HepG2 (cell line): Measurements from ENCODE around the gene EIF6. TPM values are rescaled to one million over a fixed set of nuclear protein-coding genes. Genes with fewer than 3 reads are reported as not detected.
A peak's percentile ranks its signal among the peaks of the same experiment; 100 is the strongest.

Experiments
- MAZ ChIP-seq, 2 experiments: sonication (generic) in 1 of 2; formaldehyde crosslinking in 1 of 2; IDR thresholded peaks; 2 replicates each; pipeline versions ENCODE4 v1.5.0 to v1.6.1; 2012 to 2020; ENCODE audit warnings: low read depth in 2 of 2, mild to moderate bottlenecking in 2 of 2, borderline replicate concordance in 1 of 2, improper control_type of control experiment in 1 of 2, low read length in 1 of 2, missing genetic modification reagents in 1 of 2, moderate library complexity in 1 of 2
- POLR2A ChIP-seq, 2 experiments: IDR thresholded peaks; 2 replicates each; pipeline ENCODE4 v1.6.1; 2011; ENCODE audit warnings: low read depth in 2 of 2, low read length in 2 of 2, mild to moderate bottlenecking in 1 of 2, moderate library complexity in 1 of 2; ENCODE audit not compliant: insufficient read depth in 1 of 2
- SNAPC2 ChIP-seq: sonication (generic); formaldehyde crosslinking; IDR thresholded peaks from 2 replicates; pipeline ENCODE4 v1.8.1; 2022; ENCODE audit warnings: mild to moderate bottlenecking, missing genetic modification reagents
- YEATS4 ChIP-seq: sonication (generic); formaldehyde crosslinking; IDR thresholded peaks from 2 replicates; pipeline ENCODE4 v1.4.0; 2020; ENCODE audit warnings: missing genetic modification reagents, borderline replicate concordance
- ZMYM3 ChIP-seq: sonication (generic); formaldehyde crosslinking; IDR thresholded peaks from 2 replicates; pipeline ENCODE4 v1.5.1; 2020; ENCODE audit warnings: mild to moderate bottlenecking, missing genetic modification reagents
- ZNF264 ChIP-seq: sonication (generic); formaldehyde crosslinking; IDR thresholded peaks from 2 replicates; pipeline ENCODE4 v1.4.0; 2020; ENCODE audit warnings: missing genetic modification reagents
- ZNF598 ChIP-seq: sonication (generic); formaldehyde crosslinking; IDR thresholded peaks from 2 replicates; pipeline ENCODE4 v1.5.1; 2020; ENCODE audit warnings: mild to moderate bottlenecking, missing genetic modification reagents, borderline replicate concordance
- ZNF614 ChIP-seq: IDR thresholded peaks from 2 replicates; pipeline ENCODE4 v1.6.1; 2018; ENCODE audit warnings: missing biosample characterization, missing genetic modification reagents, inconsistent platforms, borderline replicate concordance
- polyA plus RNA-seq, 8 experiments: library from polyadenylated mRNA; depleted of rRNA in 3 of 8; stranded (reverse) in 7 of 8; unstranded in 1 of 8; fragments of >200 nt; fragmentation: Illumina TruSeq in 4 of 8; extraction: Trizol in 4 of 8; gene quantifications; 2 replicates each; pipeline versions ENCODE4 v1.2.1 to v1.2.3, GENCODE V29; 2011 to 2016; ENCODE audit warnings: low read depth in 4 of 8, missing spikeins in 1 of 8, mixed read lengths in 1 of 8; ENCODE audit not compliant: insufficient read depth in 1 of 8
- total RNA-seq, 5 experiments: library from RNA; depleted of rRNA; stranded (reverse); fragments of >200 nt; fragmentation: Illumina TruSeq; extraction: Trizol; gene quantifications; 2 replicates each; pipeline ENCODE4 v1.2.3, GENCODE V29; 2016; ENCODE audit warnings: low read depth in 1 of 5
- TF ChIP-seq, protein P1 (sequence below): IDR thresholded peaks from 2 replicates; pipeline ENCODE4 v1.6.1; 2016; ENCODE audit warnings: low read depth, control low read depth
- TF ChIP-seq, protein P2 (sequence below): sonication (generic); formaldehyde crosslinking; IDR thresholded peaks from 2 replicates; pipeline ENCODE4 v1.5.0; 2020; ENCODE audit warnings: mild to moderate bottlenecking, missing genetic modification reagents
- TF ChIP-seq, protein P3 (sequence below): sonication (generic); formaldehyde crosslinking; conservative IDR thresholded peaks from 2 replicates; pipeline ENCODE4 v1.4.0; 2020; ENCODE audit warnings: mild to moderate bottlenecking, missing genetic modification reagents, moderate library complexity
- TF ChIP-seq, protein P4 (sequence below): sonication (generic); formaldehyde crosslinking; IDR thresholded peaks from 2 replicates; pipeline ENCODE4 v1.8.1; 2022; ENCODE audit warnings: low read depth, mild to moderate bottlenecking, missing genetic modification reagents
- TF ChIP-seq, protein P5 (sequence below): sonication (generic); formaldehyde crosslinking; IDR thresholded peaks from 2 replicates; pipeline ENCODE4 v1.4.0; 2020; ENCODE audit warnings: missing genetic modification reagents
- TF ChIP-seq, protein P6 (sequence below): sonication (generic); formaldehyde crosslinking; IDR thresholded peaks from 2 replicates; pipeline ENCODE4 v1.8.0; 2022; ENCODE audit warnings: mild to moderate bottlenecking, missing genetic modification reagents, moderate library complexity

Gene EIF6
- total and polyA plus RNA-seq, 2 of the 13 experiments (the other 11 are each of a cell fraction or from before 2014, with no cell fraction given) = 462 to 466 TPM

DNA sequence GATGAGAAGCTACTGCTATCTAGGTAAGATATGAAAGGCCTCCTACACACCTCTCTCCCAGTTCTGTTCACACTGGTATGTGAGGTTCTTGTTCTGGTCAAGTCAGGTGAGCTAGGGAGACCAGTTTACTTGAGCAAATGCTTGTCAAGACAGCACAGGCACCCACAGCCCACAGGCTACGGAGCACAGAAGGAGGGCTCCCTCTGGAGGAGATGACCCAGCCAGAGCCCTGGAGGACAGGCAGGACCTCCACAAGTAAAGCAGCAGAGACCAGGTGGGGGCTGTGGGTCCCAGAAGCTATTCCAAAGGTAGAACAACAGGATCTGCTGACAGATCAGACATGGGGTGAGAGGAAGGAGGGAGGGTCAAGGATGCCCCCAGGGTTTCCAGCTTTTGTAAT is 19.8 kb downstream of the EIF6 start (continued):
- TF ChIP-seq, protein P1, sequence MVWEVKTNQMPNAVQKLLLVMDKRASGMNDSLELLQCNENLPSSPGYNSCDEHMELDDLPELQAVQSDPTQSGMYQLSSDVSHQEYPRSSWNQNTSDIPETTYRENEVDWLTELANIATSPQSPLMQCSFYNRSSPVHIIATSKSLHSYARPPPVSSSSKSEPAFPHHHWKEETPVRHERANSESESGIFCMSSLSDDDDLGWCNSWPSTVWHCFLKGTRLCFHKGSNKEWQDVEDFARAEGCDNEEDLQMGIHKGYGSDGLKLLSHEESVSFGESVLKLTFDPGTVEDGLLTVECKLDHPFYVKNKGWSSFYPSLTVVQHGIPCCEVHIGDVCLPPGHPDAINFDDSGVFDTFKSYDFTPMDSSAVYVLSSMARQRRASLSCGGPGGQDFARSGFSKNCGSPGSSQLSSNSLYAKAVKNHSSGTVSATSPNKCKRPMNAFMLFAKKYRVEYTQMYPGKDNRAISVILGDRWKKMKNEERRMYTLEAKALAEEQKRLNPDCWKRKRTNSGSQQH = no peak
- no peak for TF ChIP-seq YEATS4 (CRISPR knock-in tag)
- TF ChIP-seq ZNF614 (CRISPR knock-in tag) = 0 out of 2 replicates have a peak, but pooled peaks have one; percentile 34
- TF ChIP-seq, protein P2, sequence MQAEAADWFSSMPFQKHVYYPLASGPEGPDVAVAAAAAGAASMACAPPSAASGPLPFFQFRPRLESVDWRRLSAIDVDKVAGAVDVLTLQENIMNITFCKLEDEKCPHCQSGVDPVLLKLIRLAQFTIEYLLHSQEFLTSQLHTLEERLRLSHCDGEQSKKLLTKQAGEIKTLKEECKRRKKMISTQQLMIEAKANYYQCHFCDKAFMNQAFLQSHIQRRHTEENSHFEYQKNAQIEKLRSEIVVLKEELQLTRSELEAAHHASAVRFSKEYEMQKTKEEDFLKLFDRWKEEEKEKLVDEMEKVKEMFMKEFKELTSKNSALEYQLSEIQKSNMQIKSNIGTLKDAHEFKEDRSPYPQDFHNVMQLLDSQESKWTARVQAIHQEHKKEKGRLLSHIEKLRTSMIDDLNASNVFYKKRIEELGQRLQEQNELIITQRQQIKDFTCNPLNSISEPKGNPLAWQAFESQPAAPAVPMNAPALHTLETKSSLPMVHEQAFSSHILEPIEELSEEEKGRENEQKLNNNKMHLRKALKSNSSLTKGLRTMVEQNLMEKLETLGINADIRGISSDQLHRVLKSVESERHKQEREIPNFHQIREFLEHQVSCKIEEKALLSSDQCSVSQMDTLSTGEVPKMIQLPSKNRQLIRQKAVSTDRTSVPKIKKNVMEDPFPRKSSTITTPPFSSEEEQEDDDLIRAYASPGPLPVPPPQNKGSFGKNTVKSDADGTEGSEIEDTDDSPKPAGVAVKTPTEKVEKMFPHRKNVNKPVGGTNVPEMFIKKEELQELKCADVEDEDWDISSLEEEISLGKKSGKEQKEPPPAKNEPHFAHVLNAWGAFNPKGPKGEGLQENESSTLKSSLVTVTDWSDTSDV (CRISPR knock-in tag) = no peak
- no peak for TF ChIP-seq ZNF264 (CRISPR knock-in tag)
- 0 out of 2 replicates have a peak, but pooled peaks have one; percentile 12 for TF ChIP-seq MAZ (IDR thresholded peaks at IDR 0.05; ENCODE audit: borderline replicate concordance, low read depth, low read length)
- TF ChIP-seq MAZ (CRISPR knock-in tag; IDR thresholded peaks at IDR 0.05; ENCODE audit: low read depth) = no peak
- no peak for TF ChIP-seq POLR2A (IDR thresholded peaks at IDR 0.05; ENCODE audit: insufficient read depth in 1 of 2, low read depth in 2 of 2, low read length in 2 of 2)
- TF ChIP-seq, protein P3, sequence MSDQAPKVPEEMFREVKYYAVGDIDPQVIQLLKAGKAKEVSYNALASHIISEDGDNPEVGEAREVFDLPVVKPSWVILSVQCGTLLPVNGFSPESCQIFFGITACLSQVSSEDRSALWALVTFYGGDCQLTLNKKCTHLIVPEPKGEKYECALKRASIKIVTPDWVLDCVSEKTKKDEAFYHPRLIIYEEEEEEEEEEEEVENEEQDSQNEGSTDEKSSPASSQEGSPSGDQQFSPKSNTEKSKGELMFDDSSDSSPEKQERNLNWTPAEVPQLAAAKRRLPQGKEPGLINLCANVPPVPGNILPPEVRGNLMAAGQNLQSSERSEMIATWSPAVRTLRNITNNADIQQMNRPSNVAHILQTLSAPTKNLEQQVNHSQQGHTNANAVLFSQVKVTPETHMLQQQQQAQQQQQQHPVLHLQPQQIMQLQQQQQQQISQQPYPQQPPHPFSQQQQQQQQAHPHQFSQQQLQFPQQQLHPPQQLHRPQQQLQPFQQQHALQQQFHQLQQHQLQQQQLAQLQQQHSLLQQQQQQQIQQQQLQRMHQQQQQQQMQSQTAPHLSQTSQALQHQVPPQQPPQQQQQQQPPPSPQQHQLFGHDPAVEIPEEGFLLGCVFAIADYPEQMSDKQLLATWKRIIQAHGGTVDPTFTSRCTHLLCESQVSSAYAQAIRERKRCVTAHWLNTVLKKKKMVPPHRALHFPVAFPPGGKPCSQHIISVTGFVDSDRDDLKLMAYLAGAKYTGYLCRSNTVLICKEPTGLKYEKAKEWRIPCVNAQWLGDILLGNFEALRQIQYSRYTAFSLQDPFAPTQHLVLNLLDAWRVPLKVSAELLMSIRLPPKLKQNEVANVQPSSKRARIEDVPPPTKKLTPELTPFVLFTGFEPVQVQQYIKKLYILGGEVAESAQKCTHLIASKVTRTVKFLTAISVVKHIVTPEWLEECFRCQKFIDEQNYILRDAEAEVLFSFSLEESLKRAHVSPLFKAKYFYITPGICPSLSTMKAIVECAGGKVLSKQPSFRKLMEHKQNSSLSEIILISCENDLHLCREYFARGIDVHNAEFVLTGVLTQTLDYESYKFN = no peak
- TF ChIP-seq ZNF598 (CRISPR knock-in tag) = 0 out of 2 replicates have a peak, but pooled peaks have one; percentile 25
- TF ChIP-seq, protein P4, sequence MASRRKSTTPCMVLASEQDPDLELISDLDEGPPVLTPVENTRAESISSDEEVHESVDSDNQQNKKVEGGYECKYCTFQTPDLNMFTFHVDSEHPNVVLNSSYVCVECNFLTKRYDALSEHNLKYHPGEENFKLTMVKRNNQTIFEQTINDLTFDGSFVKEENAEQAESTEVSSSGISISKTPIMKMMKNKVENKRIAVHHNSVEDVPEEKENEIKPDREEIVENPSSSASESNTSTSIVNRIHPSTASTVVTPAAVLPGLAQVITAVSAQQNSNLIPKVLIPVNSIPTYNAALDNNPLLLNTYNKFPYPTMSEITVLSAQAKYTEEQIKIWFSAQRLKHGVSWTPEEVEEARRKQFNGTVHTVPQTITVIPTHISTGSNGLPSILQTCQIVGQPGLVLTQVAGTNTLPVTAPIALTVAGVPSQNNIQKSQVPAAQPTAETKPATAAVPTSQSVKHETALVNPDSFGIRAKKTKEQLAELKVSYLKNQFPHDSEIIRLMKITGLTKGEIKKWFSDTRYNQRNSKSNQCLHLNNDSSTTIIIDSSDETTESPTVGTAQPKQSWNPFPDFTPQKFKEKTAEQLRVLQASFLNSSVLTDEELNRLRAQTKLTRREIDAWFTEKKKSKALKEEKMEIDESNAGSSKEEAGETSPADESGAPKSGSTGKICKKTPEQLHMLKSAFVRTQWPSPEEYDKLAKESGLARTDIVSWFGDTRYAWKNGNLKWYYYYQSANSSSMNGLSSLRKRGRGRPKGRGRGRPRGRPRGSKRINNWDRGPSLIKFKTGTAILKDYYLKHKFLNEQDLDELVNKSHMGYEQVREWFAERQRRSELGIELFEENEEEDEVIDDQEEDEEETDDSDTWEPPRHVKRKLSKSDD (CRISPR knock-in tag) = no peak
- TF ChIP-seq, protein P5, sequence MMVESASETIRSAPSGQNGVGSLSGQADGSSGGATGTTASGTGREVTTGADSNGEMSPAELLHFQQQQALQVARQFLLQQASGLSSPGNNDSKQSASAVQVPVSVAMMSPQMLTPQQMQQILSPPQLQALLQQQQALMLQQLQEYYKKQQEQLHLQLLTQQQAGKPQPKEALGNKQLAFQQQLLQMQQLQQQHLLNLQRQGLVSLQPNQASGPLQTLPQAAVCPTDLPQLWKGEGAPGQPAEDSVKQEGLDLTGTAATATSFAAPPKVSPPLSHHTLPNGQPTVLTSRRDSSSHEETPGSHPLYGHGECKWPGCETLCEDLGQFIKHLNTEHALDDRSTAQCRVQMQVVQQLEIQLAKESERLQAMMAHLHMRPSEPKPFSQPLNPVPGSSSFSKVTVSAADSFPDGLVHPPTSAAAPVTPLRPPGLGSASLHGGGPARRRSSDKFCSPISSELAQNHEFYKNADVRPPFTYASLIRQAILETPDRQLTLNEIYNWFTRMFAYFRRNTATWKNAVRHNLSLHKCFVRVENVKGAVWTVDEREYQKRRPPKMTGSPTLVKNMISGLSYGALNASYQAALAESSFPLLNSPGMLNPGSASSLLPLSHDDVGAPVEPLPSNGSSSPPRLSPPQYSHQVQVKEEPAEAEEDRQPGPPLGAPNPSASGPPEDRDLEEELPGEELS (CRISPR knock-in tag) = 0 out of 2 replicates have a peak, but pooled peaks have one; percentile 8
- TF ChIP-seq ZMYM3 (CRISPR knock-in tag) = peak; percentile 53; the same call in 1 of the 2 replicates
- TF ChIP-seq SNAPC2 (CRISPR knock-in tag) = no peak
- TF ChIP-seq, protein P6, sequence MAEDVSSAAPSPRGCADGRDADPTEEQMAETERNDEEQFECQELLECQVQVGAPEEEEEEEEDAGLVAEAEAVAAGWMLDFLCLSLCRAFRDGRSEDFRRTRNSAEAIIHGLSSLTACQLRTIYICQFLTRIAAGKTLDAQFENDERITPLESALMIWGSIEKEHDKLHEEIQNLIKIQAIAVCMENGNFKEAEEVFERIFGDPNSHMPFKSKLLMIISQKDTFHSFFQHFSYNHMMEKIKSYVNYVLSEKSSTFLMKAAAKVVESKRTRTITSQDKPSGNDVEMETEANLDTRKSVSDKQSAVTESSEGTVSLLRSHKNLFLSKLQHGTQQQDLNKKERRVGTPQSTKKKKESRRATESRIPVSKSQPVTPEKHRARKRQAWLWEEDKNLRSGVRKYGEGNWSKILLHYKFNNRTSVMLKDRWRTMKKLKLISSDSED (CRISPR knock-in tag) = no peak
